GM12878 (cell line): ENCODE measurements around the gene GLS. TPM values are rescaled to one million over a fixed set of nuclear protein-coding genes. Genes with fewer than 3 reads are reported as not detected.
A peak's percentile ranks its signal among the peaks of the same experiment; 100 is the strongest.

Experiments
- ATAC-seq: fragments of 200-7000 bp; cut with Tn5 transposase; 3 replicates; pipeline ENCODE4 v1.9.1; 2020; ENCODE audit warnings: mild to moderate bottlenecking, moderate library complexity
- BruUV-seq: library from RNA; stranded (reverse); fragments of 400-500 nt; replicated peaks from 2 replicates; lab custom pipeline; 2021; lab: Mats Ljungman, UMichigan
- CTCF ChIA-PET: fragments of 300-600 bp; sonication (Branson Sonifier 250); formaldehyde crosslinking; extraction: SDS; loops from one replicate; lab custom pipeline; 2021; ENCODE audit warnings: inconsistent platforms; lab: Yijun Ruan, JAX
- POLR2A ChIA-PET: fragments of 350-600 bp; formaldehyde crosslinking; extraction: SDS; loops from one replicate; lab custom pipeline; 2021; ENCODE audit warnings: inconsistent platforms; lab: Charles Lee
- RAD21 ChIA-PET: fragments of 300-600 bp; sonication (Branson Sonifier 250); formaldehyde crosslinking; loops from one replicate; lab custom pipeline; 2023; ENCODE audit warnings: antibody characterized with exemption; ENCODE audit not compliant: unreplicated experiment; lab: Charles Lee
- SMC1A ChIA-PET: fragments of 300-600 bp; sonication (Branson Sonifier 250); formaldehyde crosslinking; loops from one replicate; lab custom pipeline; 2023; ENCODE audit not compliant: unreplicated experiment, uncharacterized antibody; lab: Charles Lee
- DNase-seq: peaks from one replicate; pipeline ENCODE4 v3.0.0-alpha.2; 2011; ENCODE audit warnings: low read depth, low spot score
- FAIRE-seq: peaks from 3 replicates; lab custom pipeline; 2011; peaks lifted over from hg19 to GRCh38; lab: Jason Lieb, UNC
- H2AFZ ChIP-seq: 2 replicates; pipeline ENCODE4 v1.6.0; 2011; ENCODE audit warnings: low read depth, low read length, control low read depth; ENCODE audit not compliant: control insufficient read depth
- H3K27ac ChIP-seq: 2 replicates; pipeline ENCODE4 v1.5.1; 2011; ENCODE audit warnings: control low read depth; ENCODE audit not compliant: control insufficient read depth, insufficient read depth
- H3K27me3 ChIP-seq, 2 experiments: replicated peaks in 1 of 2; 2 replicates each; pipeline versions ENCODE4 v1.6.0 to v1.6.1; 2011; ENCODE audit warnings: low read length in 1 of 2; ENCODE audit not compliant: control insufficient read depth in 2 of 2, insufficient read depth in 2 of 2
- H3K36me3 ChIP-seq, 2 experiments: 2 replicates each; pipeline ENCODE4 v1.5.1; 2011; ENCODE audit warnings: low read length in 1 of 2; ENCODE audit not compliant: control insufficient read depth in 2 of 2, insufficient read depth in 2 of 2
- H3K4me1 ChIP-seq: 2 replicates; pipeline ENCODE4 v1.6.1; 2011; ENCODE audit warnings: mild to moderate bottlenecking, low read length, moderate library complexity, mixed read lengths; ENCODE audit not compliant: control insufficient read depth, insufficient read depth
- H3K4me2 ChIP-seq: 2 replicates; pipeline ENCODE4 v1.6.0; 2011; ENCODE audit warnings: control low read depth; ENCODE audit not compliant: control insufficient read depth, insufficient read depth
- H3K4me3 ChIP-seq: fragments of 200-600 bp; sonication (generic); 2 replicates; pipeline ENCODE4 v1.5.1; 2016
- H3K79me2 ChIP-seq: 2 replicates; pipeline ENCODE4 v1.6.0; 2011; ENCODE audit warnings: low read length; ENCODE audit not compliant: control insufficient read depth, insufficient read depth
- H3K9ac ChIP-seq: 2 replicates; pipeline ENCODE4 v1.8.0; 2011; ENCODE audit warnings: low read length, control low read depth, mixed read lengths; ENCODE audit not compliant: control insufficient read depth, insufficient read depth
- H3K9me3 ChIP-seq: replicated peaks from 3 replicates; pipeline ENCODE4 v1.5.1; 2011; ENCODE audit warnings: mild to moderate bottlenecking, low read length; ENCODE audit not compliant: control insufficient read depth, insufficient read depth
- H4K20me1 ChIP-seq: 2 replicates; pipeline ENCODE4 v1.6.0; 2011; ENCODE audit not compliant: control insufficient read depth, insufficient read depth
- ASH2L ChIP-seq: fragments of 300-600, 200-600 bp; sonication (generic); IDR thresholded peaks from 2 replicates; pipeline ENCODE4 v1.6.1; 2017; ENCODE audit warnings: low read depth, mild to moderate bottlenecking, borderline replicate concordance
- GATAD2B ChIP-seq: fragments of 450-650 bp; conservative IDR thresholded peaks from 2 replicates; pipeline ENCODE4 v1.6.1; 2017; ENCODE audit warnings: low read depth, mild to moderate bottlenecking, moderate library complexity
- NKRF ChIP-seq: fragments of 450-650 bp; conservative IDR thresholded peaks from 2 replicates; pipeline ENCODE4 v1.6.1; 2017; ENCODE audit warnings: mild to moderate bottlenecking, moderate library complexity
- POLR2AphosphoS5 ChIP-seq: IDR thresholded peaks from 2 replicates; pipeline ENCODE4 v1.6.1; 2011; ENCODE audit warnings: mild to moderate bottlenecking, low read length, inconsistent platforms
- SMARCA5 ChIP-seq: fragments of 450-650 bp; IDR thresholded peaks from 2 replicates; pipeline ENCODE4 v1.6.1; 2017; ENCODE audit warnings: mild to moderate bottlenecking
- ZNF622 ChIP-seq: fragments of 450-650 bp; IDR thresholded peaks from 2 replicates; pipeline ENCODE4 v1.6.1; 2017; ENCODE audit warnings: mild to moderate bottlenecking, inconsistent platforms
- WGBS: methylation state at CpG from one replicate; pipeline ENCODE4 v1.1.6; 2016; ENCODE audit warnings: low lambda C conversion rate; ENCODE audit not compliant: insufficient replicate concordance, insufficient coverage; ENCODE audit errors: missing lambda C conversion rate; 5-methylcytosine and 5-hydroxymethylcytosine counted together
- in situ Hi-C: fragments of 300-500 bp; cut with MboI; formaldehyde crosslinking; loops from 9 replicates; pipeline ENCODE4 v1.14.3; 2018; ENCODE audit warnings: mixed read lengths
- intact Hi-C: fragments of 100-400 bp; cut with micrococcal nuclease; formaldehyde crosslinking; loops from one replicate; pipeline ENCODE4 v1.14.2; 2022; ENCODE audit not compliant: unreplicated experiment
- polyA plus RNA-seq, 11 experiments: library from polyadenylated mRNA; depleted of rRNA in 4 of 11; unstranded in 6 of 11; stranded (reverse) in 5 of 11; fragments of >200 nt; fragmentation: Nextera tagmentation in 4 of 11; fragmentation: Illumina TruSeq in 1 of 11; extraction: Ambion mirVana in 4 of 11; extraction: Trizol in 1 of 11; gene quantifications; 1 replicate in 1 of 11; 2 replicates in 10 of 11; pipeline versions ENCODE4 v1.2.1 to v1.2.3, GENCODE V29; 2011 to 2016; ENCODE audit warnings: inconsistent platforms in 2 of 11, missing spikeins in 2 of 11, low read depth in 1 of 11
- total RNA-seq, 4 experiments: library from RNA; depleted of rRNA in 3 of 4; stranded (reverse); fragments of >200 nt in 3 of 4; fragmentation: Illumina TruSeq in 1 of 4; extraction: Trizol in 1 of 4; gene quantifications; 2 replicates each; pipeline versions ENCODE4 v1.2.1 to v1.2.3, GENCODE V29; 2013 to 2021
- TF ChIP-seq, protein P1 (sequence below): fragments of 450-650 bp; formaldehyde crosslinking; IDR thresholded peaks from 2 replicates; pipeline ENCODE4 v1.4.0; 2022; ENCODE audit warnings: mild to moderate bottlenecking, moderate library complexity

GLS gene
- total and polyA plus RNA-seq, 10 of the 15 experiments (the other 5 are each of a cell fraction or from before 2014, with no cell fraction given): 15.7 to 145 (median 70.8) TPM

GRCh38 chr2:190988910-190989309, 108.3 kb downstream of the GLS start:
- intact Hi-C loops: no loop called here
- Histone ChIP-seq H3K27ac (no peak overlapping the region), H2AFZ (no peak overlapping the region), H3K4me3 (no peak overlapping the region), H4K20me1 (peaks cover 9% of the 10 kb centered on the region), H3K9me3 (no peaks in the 10 kb centered on the region), H3K36me3 (peaks cover 40 to 74% of the 10 kb centered on the region in 2 experiments), H3K79me2 (peaks cover 1% of the 10 kb centered on the region), H3K9ac (no peak overlapping the region), H3K4me1 (no peaks in the 10 kb centered on the region), H3K4me2 (no peak overlapping the region), H3K27me3 (no peaks in the 10 kb centered on the region)
- FAIRE-seq (no peak), ATAC-seq (no peak), DNase-seq (no peak)
- no TSS peak for BruUV-seq
- 100% methylated on average over 3 of the region's 3 CpGs for WGBS
- TF ChIP-seq SMARCA5 (no peak), ZNF622 (no peak), NKRF (no peak), ASH2L (no peak), GATAD2B (no peak), POLR2AphosphoS5 (peak; percentile 77)
- TF ChIP-seq, protein P1, sequence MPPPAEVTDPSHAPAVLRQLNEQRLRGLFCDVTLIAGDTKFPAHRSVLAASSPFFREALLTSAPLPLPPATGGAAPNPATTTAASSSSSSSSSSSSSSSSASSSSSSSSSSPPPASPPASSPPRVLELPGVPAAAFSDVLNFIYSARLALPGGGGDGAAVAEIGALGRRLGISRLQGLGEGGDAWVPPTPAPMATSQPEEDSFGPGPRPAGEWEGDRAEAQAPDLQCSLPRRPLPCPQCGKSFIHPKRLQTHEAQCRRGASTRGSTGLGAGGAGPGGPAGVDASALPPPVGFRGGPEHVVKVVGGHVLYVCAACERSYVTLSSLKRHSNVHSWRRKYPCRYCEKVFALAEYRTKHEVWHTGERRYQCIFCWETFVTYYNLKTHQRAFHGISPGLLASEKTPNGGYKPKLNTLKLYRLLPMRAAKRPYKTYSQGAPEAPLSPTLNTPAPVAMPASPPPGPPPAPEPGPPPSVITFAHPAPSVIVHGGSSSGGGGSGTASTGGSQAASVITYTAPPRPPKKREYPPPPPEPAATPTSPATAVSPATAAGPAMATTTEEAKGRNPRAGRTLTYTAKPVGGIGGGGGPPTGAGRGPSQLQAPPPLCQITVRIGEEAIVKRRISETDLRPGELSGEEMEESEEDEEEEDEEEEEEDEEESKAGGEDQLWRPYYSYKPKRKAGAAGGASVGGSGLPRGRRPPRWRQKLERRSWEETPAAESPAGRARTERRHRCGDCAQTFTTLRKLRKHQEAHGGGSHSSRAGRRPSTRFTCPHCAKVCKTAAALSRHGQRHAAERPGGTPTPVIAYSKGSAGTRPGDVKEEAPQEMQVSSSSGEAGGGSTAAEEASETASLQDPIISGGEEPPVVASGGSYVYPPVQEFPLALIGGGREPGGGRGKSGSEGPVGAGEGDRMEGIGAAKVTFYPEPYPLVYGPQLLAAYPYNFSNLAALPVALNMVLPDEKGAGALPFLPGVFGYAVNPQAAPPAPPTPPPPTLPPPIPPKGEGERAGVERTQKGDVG: no peak
- in situ Hi-C loops: no loop called here
- RAD21 ChIA-PET: no interaction called here
- SMC1A ChIA-PET: interaction anchor here (1.6 kb wide), 1 partner anchor 8 kb away, joined by 4 read pairs; no protein-coding TSS in a partner anchor
- CTCF ChIA-PET: interaction anchor here (0.7 to 2.1 kb wide), 3 partner anchors 16 to 138 kb away, joined by 3 to 6 read pairs (median 3); no protein-coding TSS in a partner anchor
- POLR2A ChIA-PET: interaction anchor here (1.2 to 1.6 kb wide), 3 partner anchors 12 to 89 kb away, joined by 3 to 4 read pairs (median 3); partner anchors contain the start of gene STAT1
